Measurements from ENCODE around the gene HS6ST2.

Gene HS6ST2

DNA sequence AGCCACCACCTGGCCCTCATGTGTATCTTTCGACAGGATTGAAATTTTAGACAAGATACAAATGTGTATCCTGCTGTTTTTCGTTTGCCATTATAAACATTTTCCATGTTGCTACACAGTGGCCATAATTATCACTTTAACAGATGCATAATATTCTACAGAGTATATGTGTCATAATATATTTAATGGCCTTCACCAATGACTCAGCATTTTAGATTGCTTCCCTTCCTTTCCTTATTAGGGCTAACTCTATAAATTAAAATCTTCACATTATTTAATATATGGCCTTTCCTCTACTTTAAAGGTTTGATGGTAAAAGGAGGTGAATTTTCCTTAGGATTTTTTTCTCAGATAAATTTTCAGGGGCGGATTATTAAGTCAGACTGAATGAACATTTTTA is 97.4 kb downstream of the HS6ST2 start:
- no peak overlapping the region for H2AK5ac ChIP-seq (ENCODE audit: low read depth, low read length)
- H3K4me1 ChIP-seq (ENCODE audit: control insufficient read depth in 2 of 2, insufficient read depth in 1 of 2, low read depth in 1 of 2, low read length in 2 of 2), result no peaks in the 10 kb centered on the region
- no peak overlapping the region for H2BK15ac ChIP-seq (ENCODE audit: low read length)
- H3K9me3 ChIP-seq (replicated peaks in 1 of 2; ENCODE audit: control insufficient read depth in 2 of 2, insufficient read depth in 1 of 2, low read depth in 1 of 2, low read length in 2 of 2), result no peaks in the 10 kb centered on the region
- H2BK5ac ChIP-seq (ENCODE audit: low read length), result no peak overlapping the region
- H3K27me3 ChIP-seq (ENCODE audit: control insufficient read depth in 3 of 3, insufficient read depth in 3 of 3, low read depth in 1 of 3, low read length in 3 of 3), result no peaks in the 10 kb centered on the region
- no peak overlapping the region for H4K8ac ChIP-seq (ENCODE audit: low read depth, low read length)
- H2AFZ ChIP-seq (ENCODE audit: low read length), result no peak overlapping the region
- H2BK120ac ChIP-seq (ENCODE audit: low read depth, low read length), result no peak overlapping the region
- no CpG with 5 or more reads among the region's 3 CpGs for WGBS, 2 donors (ENCODE audit: extremely low coverage in 2 of 2, insufficient read length in 2 of 2, insufficient replicate concordance in 1 of 2)
- no peaks in the 10 kb centered on the region for H3K36me3 ChIP-seq (replicated peaks in 1 of 2; ENCODE audit: control insufficient read depth in 2 of 2, insufficient read depth in 2 of 2, low read length in 2 of 2)
- H3K79me1 ChIP-seq (ENCODE audit: low read depth, low read length), result no peaks in the 10 kb centered on the region
- DNase-seq (ENCODE audit: low spot score), result no peak
- H3K9ac ChIP-seq (ENCODE audit: low read depth, low read length, poor library complexity), result no peak overlapping the region
- no peak overlapping the region for H4K91ac ChIP-seq (ENCODE audit: low read depth, low read length, poor library complexity)
- H3K4me3 ChIP-seq (ENCODE audit: low read length in 2 of 2), result no peak overlapping the region
- H3K4ac ChIP-seq (ENCODE audit: low read length), result no peak overlapping the region
- no peak overlapping the region for H3K27ac ChIP-seq (replicated peaks; ENCODE audit: low read length)
- H3K4me2 ChIP-seq (ENCODE audit: insufficient read depth, low read length, poor library complexity, severe bottlenecking), result no peak overlapping the region
- no peak overlapping the region for H3K14ac ChIP-seq (ENCODE audit: low read length)
- H2BK12ac ChIP-seq (ENCODE audit: low read length), result no peak overlapping the region
- H3K23ac ChIP-seq (ENCODE audit: low read depth, low read length, poor library complexity), result no peak overlapping the region
- H3K18ac ChIP-seq (ENCODE audit: low read length), result no peak overlapping the region

DNA sequence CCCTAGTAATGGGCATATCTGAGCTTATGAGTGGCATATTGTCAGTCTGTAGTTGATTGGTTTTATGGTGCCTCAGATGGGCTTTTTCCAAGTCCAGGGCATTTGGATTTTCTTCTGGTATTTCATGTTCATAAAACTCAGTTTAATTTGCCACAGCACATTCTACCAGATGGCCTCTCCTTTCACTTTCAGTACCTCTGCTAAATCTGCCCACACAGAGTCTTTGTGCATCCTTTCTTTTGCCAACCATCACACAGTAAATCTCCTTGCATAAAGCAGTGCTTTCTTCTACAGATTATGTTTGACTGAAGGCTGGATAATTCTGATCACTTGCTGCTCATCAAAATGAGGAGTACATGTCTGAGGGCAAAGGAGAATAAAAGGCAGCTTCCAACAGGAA is 98.2 kb downstream of the HS6ST2 start:
- H2BK12ac ChIP-seq (ENCODE audit: low read length), result no peak overlapping the region
- H3K9me3 ChIP-seq (replicated peaks in 1 of 2; ENCODE audit: control insufficient read depth in 2 of 2, insufficient read depth in 1 of 2, low read depth in 1 of 2, low read length in 2 of 2), result no peaks in the 10 kb centered on the region
- no peak overlapping the region for H2AK5ac ChIP-seq (ENCODE audit: low read depth, low read length)
- no peak overlapping the region for H2BK15ac ChIP-seq (ENCODE audit: low read length)
- no peak overlapping the region for H3K4me2 ChIP-seq (ENCODE audit: insufficient read depth, low read length, poor library complexity, severe bottlenecking)
- H4K91ac ChIP-seq (ENCODE audit: low read depth, low read length, poor library complexity), result no peak overlapping the region
- no peaks in the 10 kb centered on the region for H3K36me3 ChIP-seq (replicated peaks in 1 of 2; ENCODE audit: control insufficient read depth in 2 of 2, insufficient read depth in 2 of 2, low read length in 2 of 2)
- no peaks in the 10 kb centered on the region for H3K4me1 ChIP-seq (ENCODE audit: control insufficient read depth in 2 of 2, insufficient read depth in 1 of 2, low read depth in 1 of 2, low read length in 2 of 2)
- no peak for DNase-seq (ENCODE audit: low spot score)
- H2AFZ ChIP-seq (ENCODE audit: low read length), result no peak overlapping the region
- no peaks in the 10 kb centered on the region for H3K27me3 ChIP-seq (ENCODE audit: control insufficient read depth in 3 of 3, insufficient read depth in 3 of 3, low read depth in 1 of 3, low read length in 3 of 3)
- no peak overlapping the region for H3K4ac ChIP-seq (ENCODE audit: low read length)
- no peak overlapping the region for H3K14ac ChIP-seq (ENCODE audit: low read length)
- no peaks in the 10 kb centered on the region for H3K79me1 ChIP-seq (ENCODE audit: low read depth, low read length)
- H3K9ac ChIP-seq (ENCODE audit: low read depth, low read length, poor library complexity), result no peak overlapping the region
- no peak overlapping the region for H3K4me3 ChIP-seq (ENCODE audit: low read length in 2 of 2)
- no peak overlapping the region for H4K8ac ChIP-seq (ENCODE audit: low read depth, low read length)
- no peak overlapping the region for H3K23ac ChIP-seq (ENCODE audit: low read depth, low read length, poor library complexity)
- H2BK120ac ChIP-seq (ENCODE audit: low read depth, low read length), result no peak overlapping the region
- no peak overlapping the region for H3K18ac ChIP-seq (ENCODE audit: low read length)
- no peak overlapping the region for H3K27ac ChIP-seq (replicated peaks; ENCODE audit: low read length)
- H2BK5ac ChIP-seq (ENCODE audit: low read length), result no peak overlapping the region

DNA sequence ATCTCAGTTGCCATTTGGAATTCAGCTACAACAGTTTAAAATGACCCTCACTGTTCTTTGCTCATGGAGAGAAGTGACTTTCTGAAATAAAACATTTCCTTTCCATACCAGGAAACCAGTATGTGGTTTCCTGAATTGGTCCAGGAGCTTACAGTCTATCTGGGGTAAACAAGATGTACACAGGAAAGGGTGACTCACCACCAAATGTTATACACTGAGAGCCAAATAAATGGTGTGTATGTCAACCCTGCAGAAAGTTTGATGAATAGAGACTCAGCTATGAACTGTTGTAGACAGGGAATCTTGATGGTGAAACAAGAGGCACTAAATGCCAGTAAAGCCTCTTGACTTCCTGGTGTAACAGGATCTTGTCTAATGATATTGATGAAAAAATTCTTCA is 100.4 kb downstream of the HS6ST2 start:
- Histone ChIP-seq H2BK5ac (ENCODE audit: low read length) (no peak overlapping the region), H3K36me3 (replicated peaks in 1 of 2; ENCODE audit: control insufficient read depth in 2 of 2, insufficient read depth in 2 of 2, low read length in 2 of 2) (no peaks in the 10 kb centered on the region), H4K8ac (ENCODE audit: low read depth, low read length) (no peak overlapping the region)

DNA sequence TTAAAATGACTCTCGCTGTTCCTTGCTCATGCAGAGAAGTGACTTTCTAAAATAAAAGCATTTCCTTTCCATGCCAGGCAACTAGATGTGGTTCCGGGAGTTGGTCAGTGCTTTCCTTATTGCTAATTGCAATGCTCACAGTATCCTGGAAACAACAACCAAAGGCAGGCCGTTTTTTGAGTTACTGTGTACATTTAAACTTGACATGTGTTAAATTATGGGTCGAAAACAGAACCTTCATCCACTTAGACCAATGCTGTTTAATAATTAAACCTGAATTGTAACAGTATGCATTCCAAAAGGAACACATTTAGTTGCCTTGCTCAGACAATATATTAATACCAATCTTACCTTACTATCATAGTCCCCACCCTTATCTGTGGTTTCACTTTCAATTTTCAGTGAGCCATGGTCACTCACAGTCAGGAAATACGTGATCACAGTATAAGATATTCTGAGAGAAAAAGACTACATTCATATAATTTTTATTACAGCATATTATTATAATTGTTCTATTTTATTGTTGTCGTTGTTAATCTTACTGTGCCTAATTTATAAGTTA is 102.6 kb downstream of the HS6ST2 start:
- Histone ChIP-seq H3K18ac (ENCODE audit: low read length) (no peak overlapping the region), H3K14ac (ENCODE audit: low read length) (no peak overlapping the region), H3K9me3 (replicated peaks in 1 of 2; ENCODE audit: control insufficient read depth in 2 of 2, insufficient read depth in 1 of 2, low read depth in 1 of 2, low read length in 2 of 2) (no peaks in the 10 kb centered on the region), H2AFZ (ENCODE audit: low read length) (no peak overlapping the region), H3K27me3 (ENCODE audit: control insufficient read depth in 3 of 3, insufficient read depth in 3 of 3, low read depth in 1 of 3, low read length in 3 of 3) (no peaks in the 10 kb centered on the region), H2BK5ac (ENCODE audit: low read length) (no peak overlapping the region), H2BK12ac (ENCODE audit: low read length) (no peak overlapping the region), H2BK120ac (ENCODE audit: low read depth, low read length) (no peak overlapping the region), H3K27ac (replicated peaks; ENCODE audit: low read length) (no peak overlapping the region), H4K8ac (ENCODE audit: low read depth, low read length) (no peak overlapping the region), H3K9ac (ENCODE audit: low read depth, low read length, poor library complexity) (no peak overlapping the region), H2AK5ac (ENCODE audit: low read depth, low read length) (no peak overlapping the region), H3K4ac (ENCODE audit: low read length) (no peak overlapping the region), H3K79me1 (ENCODE audit: low read depth, low read length) (no peaks in the 10 kb centered on the region), H3K4me3 (ENCODE audit: low read length in 2 of 2) (no peak overlapping the region), H3K4me1 (ENCODE audit: control insufficient read depth in 2 of 2, insufficient read depth in 1 of 2, low read depth in 1 of 2, low read length in 2 of 2) (no peaks in the 10 kb centered on the region), H4K91ac (ENCODE audit: low read depth, low read length, poor library complexity) (no peak overlapping the region), H3K36me3 (replicated peaks in 1 of 2; ENCODE audit: control insufficient read depth in 2 of 2, insufficient read depth in 2 of 2, low read length in 2 of 2) (no peaks in the 10 kb centered on the region), H2BK15ac (ENCODE audit: low read length) (no peak overlapping the region), H3K4me2 (ENCODE audit: insufficient read depth, low read length, poor library complexity, severe bottlenecking) (no peak overlapping the region), H3K23ac (ENCODE audit: low read depth, low read length, poor library complexity) (no peak overlapping the region)
- WGBS, 2 donors (ENCODE audit: extremely low coverage in 2 of 2, insufficient read length in 2 of 2, insufficient replicate concordance in 1 of 2), result no CpG with 5 or more reads among the region's 6 CpGs
- DNase-seq (ENCODE audit: low spot score), result no peak

More for the DNA sequence above, 100.4 kb downstream of the HS6ST2 start:
- Histone ChIP-seq H3K4me2 (ENCODE audit: insufficient read depth, low read length, poor library complexity, severe bottlenecking) (no peak overlapping the region), H3K14ac (ENCODE audit: low read length) (no peak overlapping the region), H2AFZ (ENCODE audit: low read length) (no peak overlapping the region), H2BK15ac (ENCODE audit: low read length) (no peak overlapping the region), H3K27ac (replicated peaks; ENCODE audit: low read length) (no peak overlapping the region), H4K91ac (ENCODE audit: low read depth, low read length, poor library complexity) (no peak overlapping the region), H3K18ac (ENCODE audit: low read length) (no peak overlapping the region), H3K9me3 (replicated peaks in 1 of 2; ENCODE audit: control insufficient read depth in 2 of 2, insufficient read depth in 1 of 2, low read depth in 1 of 2, low read length in 2 of 2) (no peaks in the 10 kb centered on the region), H2BK120ac (ENCODE audit: low read depth, low read length) (no peak overlapping the region), H2BK12ac (ENCODE audit: low read length) (no peak overlapping the region), H3K4ac (ENCODE audit: low read length) (no peak overlapping the region), H3K79me1 (ENCODE audit: low read depth, low read length) (no peaks in the 10 kb centered on the region), H3K4me3 (ENCODE audit: low read length in 2 of 2) (no peak overlapping the region), H3K23ac (ENCODE audit: low read depth, low read length, poor library complexity) (no peak overlapping the region), H3K4me1 (ENCODE audit: control insufficient read depth in 2 of 2, insufficient read depth in 1 of 2, low read depth in 1 of 2, low read length in 2 of 2) (no peaks in the 10 kb centered on the region), H2AK5ac (ENCODE audit: low read depth, low read length) (no peak overlapping the region), H3K9ac (ENCODE audit: low read depth, low read length, poor library complexity) (no peak overlapping the region), H3K27me3 (ENCODE audit: control insufficient read depth in 3 of 3, insufficient read depth in 3 of 3, low read depth in 1 of 3, low read length in 3 of 3) (no peaks in the 10 kb centered on the region)
- DNase-seq (ENCODE audit: low spot score), result no peak

Measured in neuronal stem cell (in vitro differentiated cells).